Neural progenitor cell (in vitro differentiated cells): ENCODE measurements around the gene TNNI3.

Experiments
- CTCF ChIP-seq: fragments of 200-600 bp; sonication (generic); IDR thresholded peaks from 2 replicates; pipeline ENCODE4 v1.5.1; 2017; ENCODE audit warnings: antibody characterized with exemption, mild to moderate bottlenecking
- EZH2 ChIP-seq: fragments of 200-600 bp; sonication (generic); IDR thresholded peaks from 2 replicates; pipeline ENCODE4 v1.6.1; 2017; ENCODE audit warnings: antibody characterized with exemption, mild to moderate bottlenecking, moderate library complexity

GRCh38 chr19:55147545-55148251 is 9.8 kb downstream of the TNNI3 start:
- TF ChIP-seq CTCF (no peak), EZH2 (no peak)
